Measurements from ENCODE around the gene CAMTA1.

The CAMTA1 gene

DNA sequence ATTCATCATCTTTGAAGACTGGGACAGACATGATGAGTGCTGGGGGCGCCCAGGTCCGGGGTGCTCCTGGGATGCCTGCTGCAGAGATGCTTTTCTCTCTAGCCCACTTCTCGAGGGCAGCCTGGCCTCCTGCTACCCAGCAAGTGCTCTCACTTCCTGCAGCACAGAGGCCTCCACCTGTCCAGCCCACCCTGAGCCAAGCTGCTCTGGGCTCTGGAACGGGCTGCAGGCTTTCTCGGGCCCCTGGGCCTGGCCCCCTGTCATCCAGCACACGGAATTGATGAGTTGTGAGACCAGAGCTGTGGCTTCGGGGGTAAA, 516.4 kb downstream of the CAMTA1 start:
- H3K36me3 ChIP-seq (ENCODE audit: insufficient read depth, low read length) = no peaks in the 10 kb centered on the region
- no peak overlapping the region for H3K27ac ChIP-seq (ENCODE audit: low read depth, low read length)

DNA sequence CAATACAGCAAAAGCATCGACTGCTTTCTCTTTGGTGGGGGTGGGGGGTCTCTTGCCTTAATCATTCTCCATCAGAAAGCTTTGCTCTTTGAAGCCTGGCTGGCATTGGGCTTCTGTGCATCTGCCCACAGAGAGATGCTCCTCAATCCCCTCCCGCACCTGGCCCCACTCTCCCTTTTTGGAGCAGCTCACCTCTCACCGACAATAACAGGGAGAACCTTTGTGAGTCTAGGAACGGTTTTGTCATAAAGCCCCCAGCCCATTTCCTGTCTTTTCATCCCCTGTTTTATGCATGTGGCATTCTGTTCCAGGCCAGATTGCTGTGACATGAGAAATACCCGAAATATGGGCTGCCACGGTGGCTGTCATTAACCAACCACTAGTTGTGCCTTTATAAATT, 516.9 kb downstream of the CAMTA1 start:
- Histone ChIP-seq H3K4me3 (ENCODE audit: low read depth in 1 of 2, low read length in 2 of 2) (no peak overlapping the region), H3K27ac (ENCODE audit: low read depth, low read length) (no peak overlapping the region), H3K36me3 (ENCODE audit: insufficient read depth, low read length) (no peaks in the 10 kb centered on the region), H3K4me1 (ENCODE audit: insufficient read depth, low read length) (peaks cover 27% of the 10 kb centered on the region), H3K27me3 (ENCODE audit: control insufficient read depth in 1 of 2, insufficient read depth in 2 of 2, low read length in 2 of 2) (no peaks in the 10 kb centered on the region), H3K9ac (ENCODE audit: low read length) (no peak overlapping the region), H3K9me3 (ENCODE audit: low read length) (no peaks in the 10 kb centered on the region)

More for the DNA sequence above, 516.4 kb downstream of the CAMTA1 start:
- Histone ChIP-seq H3K4me3 (ENCODE audit: low read depth in 1 of 2, low read length in 2 of 2) (no peak overlapping the region), H3K9ac (ENCODE audit: low read length) (no peak overlapping the region), H3K4me1 (ENCODE audit: insufficient read depth, low read length) (peaks cover 27% of the 10 kb centered on the region), H3K27me3 (ENCODE audit: control insufficient read depth in 1 of 2, insufficient read depth in 2 of 2, low read length in 2 of 2) (no peaks in the 10 kb centered on the region), H3K9me3 (ENCODE audit: low read length) (no peaks in the 10 kb centered on the region)

- Histone ChIP-seq H3K27ac (ENCODE audit: low read depth, low read length) (no peak overlapping the region), H3K27me3 (ENCODE audit: control insufficient read depth in 1 of 2, insufficient read depth in 2 of 2, low read length in 2 of 2) (no peaks in the 10 kb centered on the region), H3K36me3 (ENCODE audit: insufficient read depth, low read length) (no peaks in the 10 kb centered on the region), H3K9me3 (ENCODE audit: low read length) (no peaks in the 10 kb centered on the region), H3K4me3 (ENCODE audit: low read depth in 1 of 2, low read length in 2 of 2) (no peak overlapping the region), H3K4me1 (ENCODE audit: insufficient read depth, low read length) (peaks cover 27% of the 10 kb centered on the region), H3K9ac (ENCODE audit: low read length) (no peak overlapping the region)
Measured at GRCh38 chr1:7302873-7303272, 517.6 kb downstream of the CAMTA1 start.

DNA sequence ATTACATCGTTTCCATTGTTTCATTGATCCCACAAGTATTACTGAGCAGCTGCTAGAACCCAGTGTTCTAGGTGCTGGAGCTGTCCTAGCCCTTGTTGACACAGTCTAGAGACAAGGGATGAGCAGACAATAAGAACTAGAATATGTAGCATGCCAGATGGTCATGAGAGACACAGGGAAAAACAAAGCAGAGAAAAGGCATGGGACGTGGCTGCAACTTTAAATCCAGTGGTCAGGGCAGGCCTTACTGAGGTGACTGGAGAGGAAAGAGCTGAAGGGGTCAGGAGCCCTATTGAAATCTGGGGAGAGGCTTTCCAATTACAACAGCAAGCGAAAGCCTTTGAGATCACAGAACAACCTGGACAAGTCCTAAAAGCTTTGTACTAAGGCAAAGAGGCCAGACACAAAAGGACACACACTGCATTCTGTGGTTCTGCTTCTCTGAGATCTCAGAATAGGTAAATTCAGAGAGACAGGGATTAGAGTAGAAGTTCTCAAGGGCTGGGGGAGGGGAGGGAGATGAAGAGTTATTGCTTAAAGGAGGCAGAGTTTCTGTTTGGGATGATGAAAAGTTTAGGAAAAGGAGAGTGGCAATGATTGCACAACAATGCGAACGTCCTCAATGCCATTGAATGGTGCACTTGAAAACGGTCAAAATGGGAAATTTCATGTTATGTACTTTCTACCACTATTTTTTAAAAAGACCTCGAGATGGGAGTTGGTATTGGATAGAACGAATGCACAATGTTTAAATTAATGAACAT, 518.5 kb downstream of the CAMTA1 start:
- Histone ChIP-seq H3K4me3 (ENCODE audit: low read depth in 1 of 2, low read length in 2 of 2) (no peak overlapping the region), H3K9ac (ENCODE audit: low read length) (no peak overlapping the region), H3K4me1 (ENCODE audit: insufficient read depth, low read length) (peaks cover 24% of the 10 kb centered on the region), H3K36me3 (ENCODE audit: insufficient read depth, low read length) (no peaks in the 10 kb centered on the region), H3K9me3 (ENCODE audit: low read length) (no peaks in the 10 kb centered on the region), H3K27me3 (ENCODE audit: control insufficient read depth in 1 of 2, insufficient read depth in 2 of 2, low read length in 2 of 2) (no peaks in the 10 kb centered on the region), H3K27ac (ENCODE audit: low read depth, low read length) (no peak overlapping the region)

GRCh38 chr1:7313081-7313546, 527.9 kb downstream of the CAMTA1 start:
- Histone ChIP-seq H3K9ac (ENCODE audit: low read length) (no peak overlapping the region), H3K36me3 (ENCODE audit: insufficient read depth, low read length) (no peaks in the 10 kb centered on the region)

GRCh38 chr1:7313826-7314225, 528.6 kb downstream of the CAMTA1 start:
- Histone ChIP-seq H3K36me3 (ENCODE audit: insufficient read depth, low read length) (no peaks in the 10 kb centered on the region), H3K9me3 (ENCODE audit: low read length) (no peaks in the 10 kb centered on the region)

More at GRCh38 chr1:7313081-7313546, 527.9 kb downstream of the CAMTA1 start:
- Histone ChIP-seq H3K27me3 (ENCODE audit: control insufficient read depth in 1 of 2, insufficient read depth in 2 of 2, low read length in 2 of 2) (no peaks in the 10 kb centered on the region), H3K27ac (ENCODE audit: low read depth, low read length) (no peak overlapping the region), H3K4me3 (ENCODE audit: low read depth in 1 of 2, low read length in 2 of 2) (no peak overlapping the region), H3K4me1 (ENCODE audit: insufficient read depth, low read length) (no peaks in the 10 kb centered on the region), H3K9me3 (ENCODE audit: low read length) (no peaks in the 10 kb centered on the region)

DNA sequence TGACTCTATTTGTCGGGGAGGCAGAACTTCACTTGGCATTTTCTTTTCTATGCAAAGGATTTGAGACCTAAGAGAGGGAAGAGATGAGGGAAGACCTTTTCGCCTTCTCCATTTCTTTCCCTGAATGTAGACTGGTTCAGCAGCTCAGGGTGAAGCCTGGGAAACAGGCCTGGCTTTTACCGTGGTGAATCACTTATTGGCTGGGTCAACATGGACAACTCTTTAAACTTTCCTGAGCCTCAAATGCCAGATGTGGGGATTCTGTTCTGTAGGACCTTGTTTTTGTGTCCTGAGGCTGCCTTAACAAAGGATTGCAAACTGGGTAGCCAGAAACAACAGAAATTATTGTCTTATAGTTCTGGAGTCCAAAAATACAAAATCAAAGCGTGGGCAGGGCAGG, 530.1 kb downstream of the CAMTA1 start:
- Histone ChIP-seq H3K4me3 (ENCODE audit: low read depth in 1 of 2, low read length in 2 of 2) (no peak overlapping the region), H3K27ac (ENCODE audit: low read depth, low read length) (no peak overlapping the region), H3K9ac (ENCODE audit: low read length) (no peak overlapping the region), H3K4me1 (ENCODE audit: insufficient read depth, low read length) (no peaks in the 10 kb centered on the region), H3K27me3 (ENCODE audit: control insufficient read depth in 1 of 2, insufficient read depth in 2 of 2, low read length in 2 of 2) (no peaks in the 10 kb centered on the region), H3K36me3 (ENCODE audit: insufficient read depth, low read length) (no peaks in the 10 kb centered on the region), H3K9me3 (ENCODE audit: low read length) (no peaks in the 10 kb centered on the region)

More at GRCh38 chr1:7313826-7314225, 528.6 kb downstream of the CAMTA1 start:
- no peak overlapping the region for H3K4me3 ChIP-seq (ENCODE audit: low read depth in 1 of 2, low read length in 2 of 2)
- H3K4me1 ChIP-seq (ENCODE audit: insufficient read depth, low read length) = no peaks in the 10 kb centered on the region
- no peaks in the 10 kb centered on the region for H3K27me3 ChIP-seq (ENCODE audit: control insufficient read depth in 1 of 2, insufficient read depth in 2 of 2, low read length in 2 of 2)
- H3K27ac ChIP-seq (ENCODE audit: low read depth, low read length) = no peak overlapping the region
- H3K9ac ChIP-seq (ENCODE audit: low read length) = no peak overlapping the region

GRCh38 chr1:7315946-7316345, 530.7 kb downstream of the CAMTA1 start:
- H3K27ac ChIP-seq (ENCODE audit: low read depth, low read length) = no peak overlapping the region
- no peak overlapping the region for H3K4me3 ChIP-seq (ENCODE audit: low read depth in 1 of 2, low read length in 2 of 2)
- H3K27me3 ChIP-seq (ENCODE audit: control insufficient read depth in 1 of 2, insufficient read depth in 2 of 2, low read length in 2 of 2) = no peaks in the 10 kb centered on the region
- no peak overlapping the region for H3K9ac ChIP-seq (ENCODE audit: low read length)
- H3K9me3 ChIP-seq (ENCODE audit: low read length) = no peaks in the 10 kb centered on the region
- no peaks in the 10 kb centered on the region for H3K36me3 ChIP-seq (ENCODE audit: insufficient read depth, low read length)
- no peaks in the 10 kb centered on the region for H3K4me1 ChIP-seq (ENCODE audit: insufficient read depth, low read length)

DNA sequence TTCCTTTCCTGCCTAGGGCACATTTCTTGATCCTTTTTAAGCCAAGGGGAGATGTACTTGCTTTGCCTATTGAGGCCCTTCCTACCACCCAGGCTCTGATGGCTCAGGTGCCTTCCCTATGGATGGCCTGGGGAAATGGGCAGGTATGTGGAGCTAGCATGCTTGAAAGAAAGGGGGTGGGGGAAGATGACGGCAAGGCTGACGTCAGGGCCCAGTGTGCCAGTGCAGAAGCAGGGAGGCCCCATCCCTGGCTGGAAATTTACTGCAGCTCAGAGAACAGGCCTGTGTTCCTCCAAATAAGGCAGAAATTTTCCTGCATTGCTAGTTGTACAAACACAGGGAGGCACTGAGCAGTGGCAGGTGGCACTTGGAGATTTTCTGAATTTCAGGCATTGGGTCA, 532.6 kb downstream of the CAMTA1 start:
- no peaks in the 10 kb centered on the region for H3K4me1 ChIP-seq (ENCODE audit: insufficient read depth, low read length)
- no peak overlapping the region for H3K4me3 ChIP-seq (ENCODE audit: low read depth in 1 of 2, low read length in 2 of 2)
- H3K36me3 ChIP-seq (ENCODE audit: insufficient read depth, low read length) = no peaks in the 10 kb centered on the region
- no peak overlapping the region for H3K9ac ChIP-seq (ENCODE audit: low read length)
- H3K27me3 ChIP-seq (ENCODE audit: control insufficient read depth in 1 of 2, insufficient read depth in 2 of 2, low read length in 2 of 2) = no peaks in the 10 kb centered on the region
- no peaks in the 10 kb centered on the region for H3K9me3 ChIP-seq (ENCODE audit: low read length)
- no peak overlapping the region for H3K27ac ChIP-seq (ENCODE audit: low read depth, low read length)

GRCh38 chr1:7319196-7319595, 533.9 kb downstream of the CAMTA1 start:
- no peak overlapping the region for H3K27ac ChIP-seq (ENCODE audit: low read depth, low read length)
- no peaks in the 10 kb centered on the region for H3K9me3 ChIP-seq (ENCODE audit: low read length)
- no peaks in the 10 kb centered on the region for H3K36me3 ChIP-seq (ENCODE audit: insufficient read depth, low read length)
- no peak overlapping the region for H3K9ac ChIP-seq (ENCODE audit: low read length)
- no peak overlapping the region for H3K4me3 ChIP-seq (ENCODE audit: low read depth in 1 of 2, low read length in 2 of 2)
- no peaks in the 10 kb centered on the region for H3K4me1 ChIP-seq (ENCODE audit: insufficient read depth, low read length)
- no peaks in the 10 kb centered on the region for H3K27me3 ChIP-seq (ENCODE audit: control insufficient read depth in 1 of 2, insufficient read depth in 2 of 2, low read length in 2 of 2)

DNA sequence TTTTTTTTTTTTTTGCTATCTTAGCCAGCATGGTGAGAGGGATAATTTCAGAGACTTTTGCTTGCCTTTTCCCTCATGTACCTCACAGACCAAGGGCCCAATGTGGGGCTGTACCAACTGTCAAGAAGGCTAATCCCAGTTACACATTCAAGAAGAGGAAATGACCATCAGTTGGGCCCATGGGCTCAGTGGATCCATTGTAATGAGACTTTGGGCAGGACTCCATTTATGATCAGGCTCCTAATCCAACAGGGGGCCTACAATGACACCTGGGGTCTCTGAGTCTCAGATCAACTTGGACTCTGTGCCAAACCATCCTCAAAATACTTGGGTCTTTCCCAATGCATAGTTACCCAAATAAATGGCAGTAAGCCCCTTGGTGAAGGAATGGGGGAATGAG, 535.4 kb downstream of the CAMTA1 start:
- H3K4me1 ChIP-seq (ENCODE audit: insufficient read depth, low read length) = no peaks in the 10 kb centered on the region
- H3K27ac ChIP-seq (ENCODE audit: low read depth, low read length) = no peak overlapping the region
- H3K27me3 ChIP-seq (ENCODE audit: control insufficient read depth in 1 of 2, insufficient read depth in 2 of 2, low read length in 2 of 2) = no peaks in the 10 kb centered on the region
- H3K4me3 ChIP-seq (ENCODE audit: low read depth in 1 of 2, low read length in 2 of 2) = no peak overlapping the region
- H3K9ac ChIP-seq (ENCODE audit: low read length) = no peak overlapping the region
- H3K36me3 ChIP-seq (ENCODE audit: insufficient read depth, low read length) = no peaks in the 10 kb centered on the region
- no peaks in the 10 kb centered on the region for H3K9me3 ChIP-seq (ENCODE audit: low read length)

GRCh38 chr1:7322283-7322785, 537.1 kb downstream of the CAMTA1 start:
- H3K9ac ChIP-seq (ENCODE audit: low read length) = no peak overlapping the region
- no peaks in the 10 kb centered on the region for H3K27me3 ChIP-seq (ENCODE audit: control insufficient read depth in 1 of 2, insufficient read depth in 2 of 2, low read length in 2 of 2)
- no peaks in the 10 kb centered on the region for H3K36me3 ChIP-seq (ENCODE audit: insufficient read depth, low read length)
- no peaks in the 10 kb centered on the region for H3K4me1 ChIP-seq (ENCODE audit: insufficient read depth, low read length)
- no peak overlapping the region for H3K4me3 ChIP-seq (ENCODE audit: low read depth in 1 of 2, low read length in 2 of 2)
- no peaks in the 10 kb centered on the region for H3K9me3 ChIP-seq (ENCODE audit: low read length)
- H3K27ac ChIP-seq (ENCODE audit: low read depth, low read length) = no peak overlapping the region

All from muscle layer of colon (tissue), 2 donors.